ENCODE measurements around the gene IKZF2.

GRCh38 chr2:213007290-213007838 is 144.0 kb downstream of the IKZF2 start:
- TF ChIP-seq CTCF (IDR thresholded peaks at IDR 0.05) = no peak
- no peak for TF ChIP-seq SIN3A (IDR thresholded peaks at IDR 0.05; ENCODE audit: borderline replicate concordance, insufficient read depth, low read depth, low read length)
- no peak for TF ChIP-seq POLR2AphosphoS5 (IDR thresholded peaks at IDR 0.05; ENCODE audit: low read depth, low read length)
